CD4-positive, alpha-beta T cell (primary cell): ENCODE data around the gene MYOCD. TPM values are rescaled to one million over a fixed set of nuclear protein-coding genes. Genes with fewer than 3 reads are reported as not detected.

Experiments
- ATAC-seq: fragments of 200-7000 bp; cut with Tn5 transposase; one replicate; pipeline ENCODE4 v1.10.0; 2022; ENCODE audit warnings: mild to moderate bottlenecking; ENCODE audit not compliant: poor library complexity
- CTCF ChIA-PET: fragments of 350-600 bp; sonication (Branson Sonifier 250); formaldehyde crosslinking; loops from one replicate; lab custom pipeline; 2021; ENCODE audit warnings: antibody characterized with exemption, inconsistent platforms; lab: Charles Lee
- POLR2A ChIA-PET: fragments of 350-600 bp; sonication (Branson Sonifier 250); formaldehyde crosslinking; loops from one replicate; lab custom pipeline; 2021; ENCODE audit warnings: antibody characterized with exemption, inconsistent platforms; lab: Charles Lee
- DNase-seq, 14 experiments: peaks; one replicate each; pipeline ENCODE4 v3.0.0-alpha.2; 2013 to 2020; ENCODE audit warnings: mixed read lengths in 2 of 14
- H3K27ac ChIP-seq, 2 donors: one replicate each; pipeline versions ENCODE4 v1.5.1 to v1.7.0; 2013; ENCODE audit warnings: low read length in 2 of 2, low read depth in 1 of 2, mild to moderate bottlenecking in 1 of 2
- H3K27me3 ChIP-seq, 2 experiments: 1 replicate in 1 of 2; 2 replicates in 1 of 2; pipeline versions ENCODE4 v1.6.1 to v1.7.0; 2013; ENCODE audit warnings: low read length in 2 of 2, control low read depth in 1 of 2, mild to moderate bottlenecking in 1 of 2, moderate library complexity in 1 of 2; ENCODE audit not compliant: insufficient read depth in 2 of 2, control insufficient read depth in 1 of 2
- H3K36me3 ChIP-seq: one replicate; pipeline ENCODE4 v1.6.1; 2013; ENCODE audit warnings: low read length, control low read depth; ENCODE audit not compliant: insufficient read depth
- H3K4me1 ChIP-seq: one replicate; pipeline ENCODE4 v1.6.1; 2013; ENCODE audit warnings: low read length, control low read depth; ENCODE audit not compliant: insufficient read depth
- H3K4me3 ChIP-seq: one replicate; pipeline ENCODE4 v1.5.1; 2013; ENCODE audit warnings: mild to moderate bottlenecking, low read length, moderate library complexity
- H3K9me3 ChIP-seq, 2 experiments: 1 replicate in 1 of 2; 2 replicates in 1 of 2; pipeline versions ENCODE4 v1.6.1 to v1.7.0; 2013; ENCODE audit warnings: low read length in 2 of 2, mild to moderate bottlenecking in 2 of 2, control low read depth in 1 of 2, moderate library complexity in 1 of 2; ENCODE audit not compliant: control insufficient read depth in 1 of 2, insufficient read depth in 1 of 2
- H3K27ac Mint-ChIP-seq: one replicate; pipeline ENCODE4 v1.8.0; 2020; ENCODE audit warnings: mixed read lengths
- H3K27me3 Mint-ChIP-seq: one replicate; pipeline ENCODE4 v1.8.0; 2021; ENCODE audit warnings: mixed read lengths
- H3K36me3 Mint-ChIP-seq: one replicate; pipeline ENCODE4 v1.8.0; 2021; ENCODE audit warnings: low read depth, mixed read lengths
- H3K4me1 Mint-ChIP-seq: one replicate; pipeline ENCODE4 v1.8.0; 2021; ENCODE audit warnings: low read depth, mixed read lengths
- H3K4me3 Mint-ChIP-seq: one replicate; pipeline ENCODE4 v1.8.0; 2020; ENCODE audit warnings: mild to moderate bottlenecking, mixed read lengths
- H3K9me3 Mint-ChIP-seq: one replicate; pipeline ENCODE4 v1.8.0; 2020; ENCODE audit warnings: mixed read lengths
- intact Hi-C, 2 experiments: fragments of 100-400 bp; cut with DNase I in 1 of 2; cut with micrococcal nuclease in 1 of 2; formaldehyde crosslinking; loops; one replicate each; pipeline versions ENCODE4 v1.15.1 to v1.9.0; 2023 to 2025; cut with DNase I, micrococcal nuclease
- total RNA-seq, 174 experiments: library from RNA in 2 of 174; stranded (reverse) in 2 of 174; gene quantifications; one replicate each; pipeline ENCODE4 v1.2.3 and lab custom pipeline; 2021 to 2026
- TF ChIP-seq, protein P1 (sequence below): fragments of 200-600 bp; IDR thresholded peaks from one replicate; pipeline ENCODE4 v1.8.0; 2022; ENCODE audit warnings: antibody characterized with exemption, mild to moderate bottlenecking

Gene MYOCD
- total RNA-seq, 2 experiments from 2014 or later: not detected

GRCh38 chr17:12744298-12744697 is 78.6 kb downstream of the MYOCD start:
- H3K27me3 Mint-ChIP-seq: no peaks in the 10 kb centered on the region
- no peak overlapping the region for H3K27ac ChIP-seq
- H3K4me1 Mint-ChIP-seq: no peaks in the 10 kb centered on the region
- no peak overlapping the region for H3K27ac Mint-ChIP-seq
- CTCF ChIA-PET: no interaction called here
- POLR2A ChIA-PET: no interaction called here
- intact Hi-C loops: no loop called here
- H3K4me1 ChIP-seq: no peaks in the 10 kb centered on the region
- H3K4me3 ChIP-seq: no peak overlapping the region
- H3K9me3 Mint-ChIP-seq: no peaks in the 10 kb centered on the region
- peaks cover 0 to 4% of the 10 kb centered on the region in 2 experiments for H3K9me3 ChIP-seq
- H3K36me3 Mint-ChIP-seq: no peaks in the 10 kb centered on the region
- ATAC-seq: no peak
- H3K4me3 Mint-ChIP-seq: no peak overlapping the region
- no peaks in the 10 kb centered on the region for H3K27me3 ChIP-seq
- H3K36me3 ChIP-seq: no peaks in the 10 kb centered on the region
- no peak for DNase-seq
- TF ChIP-seq, protein P1, sequence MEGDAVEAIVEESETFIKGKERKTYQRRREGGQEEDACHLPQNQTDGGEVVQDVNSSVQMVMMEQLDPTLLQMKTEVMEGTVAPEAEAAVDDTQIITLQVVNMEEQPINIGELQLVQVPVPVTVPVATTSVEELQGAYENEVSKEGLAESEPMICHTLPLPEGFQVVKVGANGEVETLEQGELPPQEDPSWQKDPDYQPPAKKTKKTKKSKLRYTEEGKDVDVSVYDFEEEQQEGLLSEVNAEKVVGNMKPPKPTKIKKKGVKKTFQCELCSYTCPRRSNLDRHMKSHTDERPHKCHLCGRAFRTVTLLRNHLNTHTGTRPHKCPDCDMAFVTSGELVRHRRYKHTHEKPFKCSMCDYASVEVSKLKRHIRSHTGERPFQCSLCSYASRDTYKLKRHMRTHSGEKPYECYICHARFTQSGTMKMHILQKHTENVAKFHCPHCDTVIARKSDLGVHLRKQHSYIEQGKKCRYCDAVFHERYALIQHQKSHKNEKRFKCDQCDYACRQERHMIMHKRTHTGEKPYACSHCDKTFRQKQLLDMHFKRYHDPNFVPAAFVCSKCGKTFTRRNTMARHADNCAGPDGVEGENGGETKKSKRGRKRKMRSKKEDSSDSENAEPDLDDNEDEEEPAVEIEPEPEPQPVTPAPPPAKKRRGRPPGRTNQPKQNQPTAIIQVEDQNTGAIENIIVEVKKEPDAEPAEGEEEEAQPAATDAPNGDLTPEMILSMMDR: no peak

- Mint-ChIP-seq H3K27ac (no peak overlapping the region), H3K4me3 (no peak overlapping the region), H3K4me1 (no peaks in the 10 kb centered on the region), H3K9me3 (no peaks in the 10 kb centered on the region), H3K27me3 (no peaks in the 10 kb centered on the region), H3K36me3 (no peaks in the 10 kb centered on the region)
- no peak overlapping the region for H3K4me3 ChIP-seq
- ChIA-PET CTCF (no interaction called here), POLR2A (no interaction called here)
- intact Hi-C loops: no loop called here
- H3K9me3 ChIP-seq: peaks cover 0 to 4% of the 10 kb centered on the region in 2 experiments
- TF ChIP-seq, protein P1: no peak
- H3K36me3 ChIP-seq: no peaks in the 10 kb centered on the region
- H3K4me1 ChIP-seq: no peaks in the 10 kb centered on the region
- no peak overlapping the region for H3K27ac ChIP-seq
- no peak for DNase-seq
- no peaks in the 10 kb centered on the region for H3K27me3 ChIP-seq
- no peak for ATAC-seq
These were observed 79.1 kb downstream of the MYOCD start for GRCh38 chr17:12744786-12745185.

GRCh38 chr17:12745486-12745885 is 79.8 kb downstream of the MYOCD start:
- Histone ChIP-seq H3K9me3 (peaks cover 0 to 4% of the 10 kb centered on the region in 2 experiments), H3K36me3 (no peaks in the 10 kb centered on the region), H3K27me3 (no peaks in the 10 kb centered on the region), H3K4me3 (no peak overlapping the region), H3K4me1 (no peaks in the 10 kb centered on the region), H3K27ac (no peak overlapping the region)
- intact Hi-C loops: no loop called here
- Mint-ChIP-seq H3K9me3 (no peaks in the 10 kb centered on the region), H3K27ac (no peak overlapping the region), H3K27me3 (no peaks in the 10 kb centered on the region), H3K36me3 (no peaks in the 10 kb centered on the region), H3K4me1 (no peaks in the 10 kb centered on the region), H3K4me3 (no peak overlapping the region)
- DNase-seq (no peak), ATAC-seq (no peak)
- ChIA-PET POLR2A (no interaction called here), CTCF (no interaction called here)
- TF ChIP-seq, protein P1: no peak
